Chondrocyte (in vitro differentiated cells): ENCODE measurements around the gene CNNM2. TPM values are rescaled to one million over a fixed set of nuclear protein-coding genes. Genes with fewer than 3 reads are reported as not detected.

ENCODE experiments used
- DNase-seq: peaks from one replicate; pipeline ENCODE4 v3.0.0; 2021; ENCODE audit warnings: mixed read lengths, low spot score
- H3K27ac Mint-ChIP-seq: one replicate; pipeline ENCODE4 v1.8.0; 2021; ENCODE audit warnings: mild to moderate bottlenecking, moderate library complexity, mixed read lengths; ENCODE audit not compliant: unreplicated experiment
- H3K27me3 Mint-ChIP-seq: 2 replicates; pipeline ENCODE4 v1.8.0; 2021; ENCODE audit warnings: low read depth, mixed read lengths
- H3K36me3 Mint-ChIP-seq: 2 replicates; pipeline ENCODE4 v1.8.0; 2021; ENCODE audit warnings: low read depth, mixed read lengths
- H3K4me1 Mint-ChIP-seq: 2 replicates; pipeline ENCODE4 v1.8.0; 2021; ENCODE audit warnings: low read depth, mild to moderate bottlenecking, mixed read lengths
- H3K4me3 Mint-ChIP-seq: one replicate; pipeline ENCODE4 v1.8.0; 2021; ENCODE audit warnings: mild to moderate bottlenecking, moderate library complexity, mixed read lengths; ENCODE audit not compliant: unreplicated experiment
- H3K9me3 Mint-ChIP-seq: 2 replicates; pipeline ENCODE4 v1.8.0; 2021; ENCODE audit warnings: low read depth, mixed read lengths
- long read RNA-seq: library from polyadenylated mRNA; stranded (forward); transcript quantifications from one replicate; pipeline ENCODE4 v2.0.0, GENCODE V29; 2021
- total RNA-seq: library from RNA; stranded (reverse); gene quantifications from 3 replicates; pipeline ENCODE4 v1.2.1, GENCODE V29; 2021
- TF ChIP-seq, protein P1 (sequence below): fragments of 200-600 bp; sonication (generic); IDR thresholded peaks from 2 replicates; pipeline ENCODE4 v1.5.0; 2021; ENCODE audit warnings: antibody characterized with exemption, mild to moderate bottlenecking, moderate library complexity

Gene CNNM2
- 15.3 to 36.8 TPM (median 33.0 TPM) in 3 replicates for total RNA-seq
- long read RNA-seq, full-length matches to known transcripts = 28 of 48 reads
- long read RNA-seq, partial matches to known transcripts = 4 of 48 reads
- long read RNA-seq, other reads (novel, unspliced or antisense) = 16 of 48 reads

DNA sequence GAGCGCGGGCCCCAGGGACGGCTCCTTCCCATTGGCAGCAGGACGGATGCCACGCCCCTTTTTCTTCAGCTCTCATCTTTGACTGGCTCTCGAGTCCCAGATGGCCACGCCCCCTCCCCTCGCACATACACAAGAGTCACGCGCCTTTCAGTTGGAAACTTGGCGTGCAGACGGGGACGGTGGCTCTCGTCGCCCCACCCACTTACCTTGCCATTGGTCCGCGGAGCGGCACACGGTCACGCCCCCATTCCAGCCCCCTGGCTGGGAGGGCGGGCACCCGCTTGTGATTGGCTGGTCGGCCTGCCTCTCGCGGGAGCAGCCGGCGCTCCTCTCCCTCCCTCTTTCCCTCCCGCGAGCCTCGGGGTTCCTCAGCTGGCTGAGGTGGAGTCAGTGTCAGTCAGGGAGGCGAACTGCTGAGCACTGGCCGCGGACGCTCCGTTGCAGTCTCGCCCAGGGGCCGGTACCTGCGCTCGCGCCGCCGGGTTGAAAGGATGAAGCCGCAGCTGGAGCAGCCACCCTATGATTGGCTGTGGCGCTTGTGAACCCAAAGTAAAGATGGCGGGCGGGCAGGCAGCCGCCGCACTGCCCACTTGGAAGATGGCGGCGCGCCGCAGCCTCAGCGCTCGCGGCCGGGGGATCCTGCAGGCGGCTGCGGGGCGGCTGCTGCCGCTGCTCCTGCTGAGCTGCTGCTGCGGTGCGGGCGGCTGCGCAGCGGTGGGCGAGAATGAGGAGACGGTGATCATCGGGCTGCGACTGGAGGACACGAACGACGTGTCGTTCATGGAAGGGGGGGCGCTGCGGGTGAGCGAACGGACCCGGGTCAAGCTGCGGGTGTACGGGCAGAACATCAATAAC lies at the start of gene CNNM2:
TSS of gene CNNM2 (plus strand) at position 333 of the 855 bp plus-strand sequence. CDS start at position 520, 187 bp downstream.
- peak within 1 kb of the TSS; percentile 90 for H3K4me3 Mint-ChIP-seq
- peak within 1 kb of the TSS; percentile 97 for H3K27ac Mint-ChIP-seq
- TF ChIP-seq, protein P1, sequence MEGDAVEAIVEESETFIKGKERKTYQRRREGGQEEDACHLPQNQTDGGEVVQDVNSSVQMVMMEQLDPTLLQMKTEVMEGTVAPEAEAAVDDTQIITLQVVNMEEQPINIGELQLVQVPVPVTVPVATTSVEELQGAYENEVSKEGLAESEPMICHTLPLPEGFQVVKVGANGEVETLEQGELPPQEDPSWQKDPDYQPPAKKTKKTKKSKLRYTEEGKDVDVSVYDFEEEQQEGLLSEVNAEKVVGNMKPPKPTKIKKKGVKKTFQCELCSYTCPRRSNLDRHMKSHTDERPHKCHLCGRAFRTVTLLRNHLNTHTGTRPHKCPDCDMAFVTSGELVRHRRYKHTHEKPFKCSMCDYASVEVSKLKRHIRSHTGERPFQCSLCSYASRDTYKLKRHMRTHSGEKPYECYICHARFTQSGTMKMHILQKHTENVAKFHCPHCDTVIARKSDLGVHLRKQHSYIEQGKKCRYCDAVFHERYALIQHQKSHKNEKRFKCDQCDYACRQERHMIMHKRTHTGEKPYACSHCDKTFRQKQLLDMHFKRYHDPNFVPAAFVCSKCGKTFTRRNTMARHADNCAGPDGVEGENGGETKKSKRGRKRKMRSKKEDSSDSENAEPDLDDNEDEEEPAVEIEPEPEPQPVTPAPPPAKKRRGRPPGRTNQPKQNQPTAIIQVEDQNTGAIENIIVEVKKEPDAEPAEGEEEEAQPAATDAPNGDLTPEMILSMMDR = no peak
- H3K4me1 Mint-ChIP-seq = peaks cover 58% of the 10 kb centered on the region
- peaks cover 5% of the 10 kb centered on the region for H3K36me3 Mint-ChIP-seq
- DNase-seq = peak; percentile 100
- no peaks in the 10 kb centered on the region for H3K9me3 Mint-ChIP-seq
- H3K27me3 Mint-ChIP-seq = no peaks in the 10 kb centered on the region

DNA sequence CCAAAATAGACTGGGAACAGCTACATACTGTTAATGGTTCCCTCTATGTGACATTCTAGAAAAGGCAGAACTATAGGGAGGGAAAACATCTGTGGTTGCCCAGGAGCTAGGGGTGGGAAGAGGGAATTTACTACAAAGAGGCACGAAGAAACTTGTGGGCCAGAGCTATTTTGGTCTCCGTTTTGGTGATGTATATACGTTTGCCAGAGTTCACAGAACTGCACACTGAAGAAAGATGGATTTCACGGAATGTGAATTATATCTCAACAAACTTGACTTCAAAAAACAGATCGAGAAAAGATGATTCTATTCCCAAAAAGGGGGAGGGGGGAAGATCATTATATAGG lies 49.2 kb upstream of the CNNM2 start:
- no peak for DNase-seq
- H3K36me3 Mint-ChIP-seq = no peaks in the 10 kb centered on the region
- H3K4me3 Mint-ChIP-seq = peak overlapping the region; percentile 82
- TF ChIP-seq, protein P1 = no peak
- no peaks in the 10 kb centered on the region for H3K9me3 Mint-ChIP-seq
- no peaks in the 10 kb centered on the region for H3K27me3 Mint-ChIP-seq
- peak overlapping the region; percentile 60 for H3K27ac Mint-ChIP-seq
- H3K4me1 Mint-ChIP-seq = peaks cover 22% of the 10 kb centered on the region

DNA sequence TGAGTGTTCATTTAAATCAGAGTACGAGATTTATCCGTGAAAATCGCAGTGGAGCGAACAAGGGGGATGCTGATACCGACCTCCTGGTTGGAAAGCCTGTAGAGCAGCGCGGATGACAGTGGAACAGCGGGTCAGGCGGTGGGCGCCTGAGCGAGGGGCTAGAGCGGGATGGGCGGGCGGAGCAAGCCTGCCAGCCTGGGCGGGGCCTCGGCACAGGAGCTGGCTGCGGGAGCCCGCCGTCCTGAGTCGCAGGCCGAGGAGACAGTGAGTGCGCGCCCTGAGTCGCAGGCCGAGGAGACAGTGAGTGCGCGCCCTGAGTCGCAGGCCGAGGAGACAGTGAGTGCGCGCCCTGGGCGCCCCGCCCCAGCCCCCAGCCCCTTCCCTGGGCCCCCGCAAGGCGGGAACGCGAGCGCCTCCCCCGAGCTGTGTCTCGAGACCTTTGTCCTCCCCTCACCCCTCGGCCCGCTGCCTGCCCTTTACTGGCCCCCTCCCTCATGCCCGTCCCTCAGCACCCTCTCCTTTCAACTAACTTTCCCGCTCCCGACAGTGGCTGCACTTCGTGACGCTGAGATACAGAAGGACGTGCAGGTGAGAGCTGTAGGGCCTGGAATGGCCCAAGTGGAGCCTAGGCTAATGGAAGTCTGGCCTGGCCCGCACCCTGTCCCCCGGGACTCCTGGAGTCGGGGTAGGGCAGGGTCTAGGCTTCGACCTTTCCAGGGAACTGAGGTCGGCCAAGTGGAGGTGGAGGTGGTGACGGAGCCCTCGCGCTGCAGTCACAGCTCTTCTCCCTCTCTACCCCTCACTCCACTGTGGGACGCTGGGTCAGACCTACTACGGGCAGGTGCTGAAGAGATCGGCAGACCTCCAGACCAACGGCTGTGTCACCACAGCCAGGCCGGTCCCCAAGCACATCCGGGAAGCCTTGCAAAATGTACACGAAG lies 48.6 kb upstream of the CNNM2 start, which contains the start of gene AS3MT:
TSS of gene AS3MT (plus strand) at position 213 of the 941 bp plus-strand sequence. CDS start at position 336, 123 bp downstream.
- H3K4me1 Mint-ChIP-seq = peaks cover 22% of the 10 kb centered on the region
- no peaks in the 10 kb centered on the region for H3K27me3 Mint-ChIP-seq
- H3K27ac Mint-ChIP-seq = peak within 1 kb of the TSS; percentile 65
- H3K4me3 Mint-ChIP-seq = peak within 1 kb of the TSS; percentile 82
- DNase-seq = no peak
- TF ChIP-seq, protein P1 = no peak
- peaks cover 3% of the 10 kb centered on the region for H3K36me3 Mint-ChIP-seq
- no peaks in the 10 kb centered on the region for H3K9me3 Mint-ChIP-seq

DNA sequence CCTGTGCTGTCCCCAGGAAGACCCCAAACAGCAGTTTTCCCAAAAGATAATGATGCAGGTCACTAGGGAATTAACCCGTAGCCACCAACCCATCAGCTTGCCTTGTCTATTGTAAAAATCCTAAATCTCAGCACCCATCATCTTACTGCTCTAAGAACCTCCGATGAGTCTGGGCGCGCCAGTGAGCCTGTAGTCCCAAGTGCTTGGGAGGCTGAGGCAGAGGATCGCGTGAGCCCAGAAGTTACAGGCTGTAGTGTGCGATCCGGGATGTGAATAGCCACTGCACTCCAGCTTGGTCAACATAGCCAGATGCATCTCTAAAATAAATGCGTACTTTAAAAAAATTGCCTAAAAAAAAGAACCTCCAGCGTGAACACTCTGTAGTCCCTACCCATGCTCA lies 47.9 kb upstream of the CNNM2 start:
- Mint-ChIP-seq H3K27me3 (no peaks in the 10 kb centered on the region), H3K4me3 (peak overlapping the region; percentile 82), H3K36me3 (peaks cover 3% of the 10 kb centered on the region), H3K9me3 (no peaks in the 10 kb centered on the region), H3K4me1 (peaks cover 22% of the 10 kb centered on the region), H3K27ac (no peak overlapping the region)
- TF ChIP-seq, protein P1 = no peak
- no peak for DNase-seq

DNA sequence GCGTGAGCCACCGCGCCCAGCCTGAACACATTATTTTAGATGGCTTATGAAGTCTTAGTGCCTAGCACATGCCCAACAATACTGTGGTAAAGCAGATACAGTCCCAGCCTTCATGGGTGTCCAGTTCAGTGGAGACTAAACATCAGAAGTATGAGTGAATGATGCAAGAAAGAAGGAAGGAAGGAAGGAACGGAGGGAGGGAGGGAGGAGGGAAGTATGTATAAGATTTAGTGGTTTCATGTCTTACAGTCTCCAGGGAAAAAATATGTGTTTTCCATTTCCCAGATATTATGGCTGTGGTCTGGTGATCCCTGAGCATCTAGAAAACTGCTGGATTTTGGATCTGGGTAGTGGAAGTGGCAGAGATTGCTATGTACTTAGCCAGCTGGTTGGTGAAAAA lies 45.9 kb upstream of the CNNM2 start:
- TF ChIP-seq, protein P1 = no peak
- no peak for DNase-seq
- Mint-ChIP-seq H3K4me1 (peaks cover 22% of the 10 kb centered on the region), H3K9me3 (no peaks in the 10 kb centered on the region), H3K36me3 (peaks cover 3% of the 10 kb centered on the region), H3K27ac (no peak overlapping the region), H3K4me3 (no peak overlapping the region), H3K27me3 (no peaks in the 10 kb centered on the region)
